Pancreas (tissue), 10 donors: ENCODE measurements around the gene LHFPL2. TPM values are rescaled to one million over a fixed set of nuclear protein-coding genes. Genes with fewer than 3 reads are reported as not detected.
A peak's percentile ranks its signal among the peaks of the same experiment; 100 is the strongest.

Experiments used
- ATAC-seq, 4 donors: fragments of 200-7000 bp; cut with Tn5 transposase; one replicate each; pipeline versions ENCODE4 v1.8.0 to v1.9.1; 2020; ENCODE audit warnings: mild to moderate bottlenecking in 4 of 4, moderate library complexity in 4 of 4
- DNase-seq, 6 donors: peaks; one replicate each; pipeline ENCODE4 v3.0.0-alpha.2; 2020
- FAIRE-seq: peaks from 2 replicates; lab custom pipeline; 2012; peaks lifted over from hg19 to GRCh38; lab: Jason Lieb, UNC
- H3K27ac ChIP-seq, 4 donors: fragments of 200-600 bp; sonication (generic); 1 replicate in 3 of 4; 2 replicates in 1 of 4; pipeline versions ENCODE4 v1.5.0 to v1.8.0; 2020
- H3K27me3 ChIP-seq, 4 donors: fragments of 200-600 bp; one replicate each; pipeline ENCODE4 v1.8.0; 2021
- H3K36me3 ChIP-seq, 3 donors: fragments of 200-600 bp; sonication (generic) in 1 of 3; one replicate each; pipeline versions ENCODE4 v1.5.0 to v1.8.0; 2020 to 2021
- H3K4me1 ChIP-seq, 3 donors: fragments of 200-600 bp; one replicate each; pipeline ENCODE4 v1.8.0; 2021
- H3K4me3 ChIP-seq, 4 donors: fragments of 200-600 bp; sonication (generic) in 2 of 4; one replicate each; pipeline versions ENCODE4 v1.5.0 to v1.8.0; 2020 to 2021
- H3K9me3 ChIP-seq, 4 donors: fragments of 200-600 bp; one replicate each; pipeline ENCODE4 v1.8.0; 2021
- CTCF ChIP-seq, 4 donors: fragments of 200-600 bp; sonication (generic) in 3 of 4; IDR thresholded peaks; one replicate each; pipeline versions ENCODE4 v1.5.0 to v1.8.0; 2021; ENCODE audit warnings: antibody characterized with exemption in 4 of 4
- WGBS, 2 donors: extraction: QIAGEN DNeasy Blood & Tissue Kit; methylation state at CpG; one replicate each; pipeline ENCODE4 v1.1.7; 2013; 5-methylcytosine and 5-hydroxymethylcytosine counted together
- intact Hi-C, 3 donors: fragments of 100-400 bp; cut with DNase I; formaldehyde crosslinking; loops; one replicate each; pipeline versions ENCODE4 v1.11.1 to v1.14.2; 2022
- polyA plus RNA-seq, 2 donors: library from polyadenylated mRNA; stranded (reverse); fragments of 200-250 nt; gene quantifications; one replicate each; pipeline ENCODE4 v1.2.3, GENCODE V29; 2013
- total RNA-seq, 6 donors: library from RNA; stranded (reverse); fragmentation: NEBNext Ultra II Directional in 4 of 6; extraction: Animal tissue kit (Norgen Biotek cat#: 25700) in 4 of 6; gene quantifications; one replicate each; pipeline versions ENCODE4 v1.2.1 to v1.2.4, GENCODE V29; 2021 to 2023
- donor health status: healthy with polysubstance abuse.
- donor health status: DM: no; HTN: no; CAD: no; lungs with moderate emphysema.
- donor health status: DM: no; HTN: no; CAD: no.
- donor health status: control.
- donor health status: control.
- donor health status: Bipolar disorder and iron deficiency.
- donor health status: DM: yes; HTN: yes; CAD: no.
- donor health status: DM: no; HTN: no; CAD: no.
- donor health status: DM: no; HTN: no; CAD: no.
- donor health status: DM: yes; HTN: yes; CAD: no.

LHFPL2 gene
- total and polyA plus RNA-seq, 8 donors = 4.0 to 28.4 (median 13.0) TPM

DNA sequence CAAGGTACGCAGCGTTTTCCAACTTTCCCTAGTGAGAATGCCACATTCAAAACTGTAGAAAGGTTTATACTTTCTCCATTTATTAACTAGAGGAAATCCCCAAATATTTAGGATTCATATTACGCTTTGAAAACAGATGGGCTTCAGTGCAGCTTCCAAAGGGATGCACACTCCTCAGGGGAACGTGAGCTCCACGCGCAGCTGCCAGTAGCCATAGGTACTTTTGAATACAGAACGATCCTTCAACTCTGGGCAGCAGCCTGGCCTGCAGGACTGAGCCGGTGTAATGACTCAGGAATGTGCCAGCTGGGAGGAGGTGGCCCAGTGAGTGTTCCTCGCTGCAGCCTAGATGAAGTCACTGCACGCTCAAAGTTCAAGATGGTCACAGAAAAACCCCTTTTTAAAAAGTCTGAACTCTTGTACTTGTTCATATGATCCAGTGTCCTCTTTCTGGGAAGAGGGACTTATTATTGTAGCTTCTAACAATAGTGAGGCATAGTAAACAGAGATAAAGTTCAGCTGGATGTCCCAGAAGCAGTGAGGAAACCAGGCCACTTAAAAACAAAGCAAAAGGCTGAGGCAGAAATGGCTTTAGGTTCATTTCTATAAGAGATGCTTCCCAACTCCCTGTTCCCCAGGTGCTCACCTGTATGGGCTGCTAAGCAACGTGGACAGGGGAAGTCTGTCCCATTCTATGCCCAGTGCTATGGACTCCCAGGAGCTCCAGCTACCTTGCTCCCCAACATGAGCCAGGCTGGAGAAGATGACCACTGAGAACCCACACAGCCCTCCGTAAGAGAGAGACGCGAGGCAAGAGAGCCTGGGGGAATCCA lies 130.0 kb downstream of the LHFPL2 start:
- Histone ChIP-seq H3K27ac (peak overlapping the region in 3 of 4 donors; percentile 46 to 68 (median 59)), H3K9me3 (no peaks in the 10 kb centered on the region), H3K4me1 (peaks cover 0 to 15% (median 0%) of the 10 kb centered on the region in 3 donors), H3K27me3 (no peaks in the 10 kb centered on the region), H3K4me3 (no peak overlapping the region), H3K36me3 (no peaks in the 10 kb centered on the region)
- peak in 5 of 6 donors; percentile 45 to 62 (median 51) for DNase-seq
- no peak for FAIRE-seq
- peak; percentile 78 to 95 (median 92) for ATAC-seq
- intact Hi-C loops = no loop called here
- no peak for TF ChIP-seq CTCF (IDR thresholded peaks at IDR 0.05)
- 74 to 75% methylated on average over 14 of the region's 14 CpGs for WGBS, 2 donors

DNA sequence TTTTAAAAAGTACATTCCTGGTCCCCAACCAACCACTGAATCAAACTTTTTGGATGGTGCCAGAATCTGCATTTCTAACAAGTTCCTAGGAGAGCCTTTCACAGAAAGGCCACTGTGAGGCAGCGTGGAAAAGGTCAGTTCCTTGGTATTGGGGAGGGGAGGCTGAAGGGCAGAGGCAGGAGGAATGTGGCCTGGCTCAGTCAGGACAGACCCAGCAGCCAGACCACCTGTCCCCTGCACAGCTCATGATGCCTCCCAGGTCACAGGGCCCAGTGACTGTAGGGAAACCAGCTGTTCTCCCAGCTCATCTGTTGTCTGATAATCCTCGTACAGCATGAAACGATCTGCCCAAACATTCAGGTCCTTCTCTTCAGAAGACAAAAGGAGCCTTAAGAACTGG lies 132.9 kb downstream of the LHFPL2 start:
- ATAC-seq (no peak), FAIRE-seq (no peak), DNase-seq (no peak)
- H3K36me3 ChIP-seq = no peaks in the 10 kb centered on the region
- H3K9me3 ChIP-seq = no peaks in the 10 kb centered on the region
- H3K4me1 ChIP-seq = peaks cover 0 to 5% (median 0%) of the 10 kb centered on the region in 3 donors
- no peak overlapping the region for H3K4me3 ChIP-seq
- intact Hi-C loops = no loop called here
- no peak overlapping the region for H3K27ac ChIP-seq
- no peaks in the 10 kb centered on the region for H3K27me3 ChIP-seq
- WGBS, 2 donors = 95 to 96% methylated on average over 3 of the region's 3 CpGs
- TF ChIP-seq CTCF (IDR thresholded peaks at IDR 0.05) = no peak

DNA sequence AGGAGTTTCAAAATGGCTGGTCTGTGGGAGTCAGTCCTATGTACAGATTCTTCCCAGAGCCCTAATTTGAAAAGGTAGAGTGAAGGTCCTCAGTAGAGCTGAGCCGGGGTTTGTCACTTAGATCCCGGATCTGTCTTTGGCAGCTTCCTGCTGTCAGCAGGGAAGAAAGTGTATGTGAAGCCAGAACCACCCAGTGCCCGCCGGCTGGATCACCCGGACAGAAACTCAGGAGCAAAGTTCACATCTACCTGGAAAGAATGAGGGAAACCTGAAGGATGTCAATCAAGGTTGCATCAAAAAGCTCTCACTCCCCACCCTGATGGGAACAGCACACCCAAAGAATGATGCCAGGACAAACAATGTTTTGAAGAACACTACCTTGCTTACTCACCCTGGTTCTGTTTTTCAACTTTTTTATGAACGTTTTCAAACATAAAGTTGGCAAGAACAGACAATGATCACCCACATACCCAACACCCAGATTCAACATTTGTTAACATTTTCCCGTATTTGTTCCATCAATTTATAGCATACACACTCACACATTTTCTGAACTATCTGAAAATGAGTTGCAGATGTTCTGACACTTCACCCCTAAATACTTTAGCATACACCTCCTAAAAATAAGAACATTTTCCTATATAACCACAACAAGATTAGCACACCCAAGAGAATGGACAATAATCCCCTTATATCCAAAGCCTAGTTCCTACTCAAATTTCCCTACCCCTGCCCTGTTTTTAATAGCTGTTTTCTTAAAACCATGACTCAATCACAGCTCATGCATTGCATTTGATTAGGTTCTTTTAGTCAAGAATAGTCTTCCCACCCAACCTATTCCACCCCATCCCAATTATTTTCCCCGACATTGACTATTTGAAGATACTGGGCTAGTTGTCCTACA lies 133.9 kb downstream of the LHFPL2 start:
- no peaks in the 10 kb centered on the region for H3K27me3 ChIP-seq
- DNase-seq = no peak
- no peak for TF ChIP-seq CTCF (IDR thresholded peaks at IDR 0.05)
- H3K4me3 ChIP-seq = no peak overlapping the region
- no peaks in the 10 kb centered on the region for H3K9me3 ChIP-seq
- intact Hi-C loops = no loop called here
- H3K36me3 ChIP-seq = no peaks in the 10 kb centered on the region
- no peak for ATAC-seq
- WGBS, 2 donors = 84 to 89% methylated on average over 8 of the region's 8 CpGs
- H3K4me1 ChIP-seq = peaks cover 0 to 8% (median 0%) of the 10 kb centered on the region in 3 donors
- H3K27ac ChIP-seq = no peak overlapping the region
- no peak for FAIRE-seq

DNA sequence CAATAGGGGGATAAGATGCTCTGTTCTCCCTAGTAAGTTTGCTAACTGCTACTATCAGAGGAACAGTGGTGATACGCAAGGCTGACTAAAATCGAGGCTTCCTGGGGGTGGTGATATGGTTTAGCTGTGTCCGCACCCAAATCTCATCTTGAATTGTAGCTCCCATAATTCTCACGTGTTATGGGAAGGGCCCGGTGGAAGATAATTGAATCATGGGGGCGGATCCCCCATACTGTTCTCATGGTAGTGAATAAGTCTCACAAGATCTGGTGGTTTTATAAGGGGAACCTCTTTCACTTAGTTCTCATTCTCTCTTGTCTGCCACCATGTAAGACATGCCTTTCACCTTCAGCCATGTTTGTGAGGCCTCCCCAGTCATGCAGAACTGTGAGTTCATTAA lies 135.1 kb downstream of the LHFPL2 start:
- DNase-seq (no peak), ATAC-seq (no peak), FAIRE-seq (no peak)
- intact Hi-C loops = no loop called here
- no peak for TF ChIP-seq CTCF (IDR thresholded peaks at IDR 0.05)
- no peaks in the 10 kb centered on the region for H3K9me3 ChIP-seq
- 80 to 86% methylated on average over 6 of the region's 6 CpGs for WGBS, 2 donors
- no peak overlapping the region for H3K4me3 ChIP-seq
- peaks cover 0 to 14% (median 1%) of the 10 kb centered on the region in 3 donors for H3K4me1 ChIP-seq
- no peak overlapping the region for H3K27ac ChIP-seq
- H3K27me3 ChIP-seq = no peaks in the 10 kb centered on the region
- H3K36me3 ChIP-seq = no peaks in the 10 kb centered on the region
